Loucy (cell line): ENCODE data around the gene CPSF4L.

Experiments used
- H2AFZ ChIP-seq: fragments of 200-600 bp; sonication (generic); 2 replicates; pipeline ENCODE4 v1.6.0; 2016; ENCODE audit warnings: antibody characterized with exemption, mild to moderate bottlenecking, low read length, moderate library complexity
- H3F3A ChIP-seq: fragments of 200-600 bp; 2 replicates; pipeline ENCODE4 v1.6.0; 2016; ENCODE audit warnings: antibody characterized with exemption, low read depth, mild to moderate bottlenecking
- H3K27me3 ChIP-seq: fragments of 200-600 bp; sonication (generic); 2 replicates; pipeline ENCODE4 v1.6.1; 2014; ENCODE audit warnings: low read length, mild to moderate bottlenecking; ENCODE audit not compliant: insufficient read depth, poor library complexity, severe bottlenecking
- H3K36me3 ChIP-seq: fragments of 200-600 bp; sonication (generic); 2 replicates; pipeline ENCODE4 v1.6.1; 2016; ENCODE audit warnings: low read length; ENCODE audit not compliant: insufficient read depth
- H3K4me1 ChIP-seq: fragments of 200-600 bp; sonication (generic); 2 replicates; pipeline ENCODE4 v1.5.1; 2014; ENCODE audit warnings: low read length, mild to moderate bottlenecking; ENCODE audit not compliant: insufficient read depth, poor library complexity, severe bottlenecking
- H3K4me2 ChIP-seq: fragments of 200-600 bp; sonication (generic); 2 replicates; pipeline ENCODE4 v1.6.0; 2014; ENCODE audit warnings: antibody characterized with exemption, low read length, low read depth, mild to moderate bottlenecking; ENCODE audit not compliant: poor library complexity, severe bottlenecking
- H3K4me3 ChIP-seq: fragments of 200-600 bp; sonication (generic); 2 replicates; pipeline ENCODE4 v1.5.1; 2014; ENCODE audit warnings: low read length, mild to moderate bottlenecking, mixed read lengths; ENCODE audit not compliant: poor library complexity, severe bottlenecking
- H3K79me2 ChIP-seq: fragments of 200-600 bp; sonication (generic); 2 replicates; pipeline ENCODE4 v1.6.1; 2014; ENCODE audit warnings: low read length; ENCODE audit not compliant: insufficient read depth
- H3K9ac ChIP-seq: fragments of 200-600 bp; sonication (generic); 2 replicates; pipeline ENCODE4 v1.6.0; 2014; ENCODE audit warnings: mild to moderate bottlenecking, low read depth, low read length, moderate library complexity; ENCODE audit not compliant: poor library complexity, severe bottlenecking
- H3K9me2 ChIP-seq: fragments of 200-600 bp; sonication (generic); replicated peaks from 2 replicates; pipeline ENCODE4 v1.6.1; 2016; ENCODE audit warnings: low read depth, low read length, mixed read lengths
- H3K9me3 ChIP-seq: fragments of 200-600 bp; sonication (generic); 2 replicates; pipeline ENCODE4 v1.6.1; 2014; ENCODE audit warnings: mild to moderate bottlenecking, antibody characterized with exemption, low read length, low read depth; ENCODE audit not compliant: insufficient read depth
- H4K20me1 ChIP-seq: fragments of 200-600 bp; sonication (generic); 2 replicates; pipeline ENCODE4 v1.6.0; 2014; ENCODE audit warnings: antibody characterized with exemption, low read length, mild to moderate bottlenecking; ENCODE audit not compliant: insufficient read depth, poor library complexity, severe bottlenecking
- EZH2phosphoT487 ChIP-seq: fragments of 200-600 bp; IDR thresholded peaks from 2 replicates; pipeline ENCODE4 v1.6.1; 2018; ENCODE audit warnings: antibody characterized with exemption, mild to moderate bottlenecking, moderate library complexity, borderline replicate concordance
- TF ChIP-seq, protein P1 (sequence below): fragments of 200-600 bp; sonication (generic); conservative IDR thresholded peaks from 2 replicates; pipeline ENCODE4 v1.5.1; 2014; ENCODE audit warnings: mild to moderate bottlenecking, antibody characterized with exemption, low read length

Gene CPSF4L

DNA sequence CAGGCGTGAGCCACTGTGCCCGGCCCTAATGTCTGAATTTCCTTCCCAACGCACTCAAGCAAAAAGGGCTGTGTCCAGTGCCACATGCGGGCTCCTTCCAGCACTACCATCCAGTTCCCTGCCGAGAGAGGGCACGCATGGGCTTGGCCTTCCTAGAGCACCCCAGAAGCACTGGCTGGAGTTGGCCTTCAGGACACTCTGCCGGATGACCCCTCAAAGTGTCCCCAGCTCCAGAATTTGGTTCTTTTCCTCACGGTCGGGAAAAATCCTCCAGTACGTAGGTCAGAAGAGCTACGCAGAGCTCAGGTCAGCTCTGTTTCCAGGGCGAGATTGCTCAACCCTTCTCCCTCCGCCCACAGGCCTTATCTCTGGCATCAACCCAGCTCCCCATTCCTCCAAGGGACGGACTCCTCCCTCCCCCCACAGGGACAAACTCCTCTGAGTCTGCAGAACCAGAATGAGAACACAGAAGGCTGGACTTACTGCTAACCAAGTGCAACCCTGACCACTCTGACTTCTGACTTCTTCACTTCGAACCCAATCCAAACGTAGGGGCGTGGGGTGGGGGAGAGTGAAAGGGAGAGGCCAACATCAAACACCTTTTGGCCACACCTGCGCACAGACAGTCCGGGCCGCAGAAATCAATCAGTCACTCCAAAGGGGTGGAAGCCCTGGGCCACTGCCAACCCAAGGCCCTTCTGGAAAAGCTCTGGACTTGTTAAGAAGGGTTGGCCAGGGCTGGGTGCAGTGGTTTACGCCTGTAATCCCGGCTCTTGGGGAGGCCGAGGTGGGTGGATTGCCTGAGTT is 46.5 kb upstream of the CPSF4L start:
- Histone ChIP-seq H3K9me3 (no peaks in the 10 kb centered on the region), H2AFZ (no peak overlapping the region), H3K4me3 (no peak overlapping the region), H3K79me2 (no peaks in the 10 kb centered on the region), H4K20me1 (no peaks in the 10 kb centered on the region), H3K4me1 (peaks cover 21% of the 10 kb centered on the region), H3K9ac (no peak overlapping the region), H3K9me2 (no peaks in the 10 kb centered on the region), H3F3A (no peaks in the 10 kb centered on the region), H3K4me2 (no peak overlapping the region), H3K27me3 (peaks cover 28% of the 10 kb centered on the region), H3K36me3 (no peaks in the 10 kb centered on the region)
- no peak for TF ChIP-seq EZH2phosphoT487
- TF ChIP-seq, protein P1, sequence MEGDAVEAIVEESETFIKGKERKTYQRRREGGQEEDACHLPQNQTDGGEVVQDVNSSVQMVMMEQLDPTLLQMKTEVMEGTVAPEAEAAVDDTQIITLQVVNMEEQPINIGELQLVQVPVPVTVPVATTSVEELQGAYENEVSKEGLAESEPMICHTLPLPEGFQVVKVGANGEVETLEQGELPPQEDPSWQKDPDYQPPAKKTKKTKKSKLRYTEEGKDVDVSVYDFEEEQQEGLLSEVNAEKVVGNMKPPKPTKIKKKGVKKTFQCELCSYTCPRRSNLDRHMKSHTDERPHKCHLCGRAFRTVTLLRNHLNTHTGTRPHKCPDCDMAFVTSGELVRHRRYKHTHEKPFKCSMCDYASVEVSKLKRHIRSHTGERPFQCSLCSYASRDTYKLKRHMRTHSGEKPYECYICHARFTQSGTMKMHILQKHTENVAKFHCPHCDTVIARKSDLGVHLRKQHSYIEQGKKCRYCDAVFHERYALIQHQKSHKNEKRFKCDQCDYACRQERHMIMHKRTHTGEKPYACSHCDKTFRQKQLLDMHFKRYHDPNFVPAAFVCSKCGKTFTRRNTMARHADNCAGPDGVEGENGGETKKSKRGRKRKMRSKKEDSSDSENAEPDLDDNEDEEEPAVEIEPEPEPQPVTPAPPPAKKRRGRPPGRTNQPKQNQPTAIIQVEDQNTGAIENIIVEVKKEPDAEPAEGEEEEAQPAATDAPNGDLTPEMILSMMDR = no peak

- Histone ChIP-seq H3F3A (no peaks in the 10 kb centered on the region), H3K4me2 (no peak overlapping the region), H3K9ac (no peak overlapping the region), H3K9me3 (no peaks in the 10 kb centered on the region), H3K36me3 (no peaks in the 10 kb centered on the region), H2AFZ (no peak overlapping the region), H3K4me3 (no peak overlapping the region), H3K4me1 (peaks cover 21% of the 10 kb centered on the region), H4K20me1 (no peaks in the 10 kb centered on the region), H3K79me2 (no peaks in the 10 kb centered on the region), H3K9me2 (no peaks in the 10 kb centered on the region), H3K27me3 (peaks cover 24% of the 10 kb centered on the region)
- TF ChIP-seq, protein P1 = no peak
- TF ChIP-seq EZH2phosphoT487 = no peak
These were observed 45.5 kb upstream of the CPSF4L start for GRCh38 chr17:73307130-73307529.

DNA sequence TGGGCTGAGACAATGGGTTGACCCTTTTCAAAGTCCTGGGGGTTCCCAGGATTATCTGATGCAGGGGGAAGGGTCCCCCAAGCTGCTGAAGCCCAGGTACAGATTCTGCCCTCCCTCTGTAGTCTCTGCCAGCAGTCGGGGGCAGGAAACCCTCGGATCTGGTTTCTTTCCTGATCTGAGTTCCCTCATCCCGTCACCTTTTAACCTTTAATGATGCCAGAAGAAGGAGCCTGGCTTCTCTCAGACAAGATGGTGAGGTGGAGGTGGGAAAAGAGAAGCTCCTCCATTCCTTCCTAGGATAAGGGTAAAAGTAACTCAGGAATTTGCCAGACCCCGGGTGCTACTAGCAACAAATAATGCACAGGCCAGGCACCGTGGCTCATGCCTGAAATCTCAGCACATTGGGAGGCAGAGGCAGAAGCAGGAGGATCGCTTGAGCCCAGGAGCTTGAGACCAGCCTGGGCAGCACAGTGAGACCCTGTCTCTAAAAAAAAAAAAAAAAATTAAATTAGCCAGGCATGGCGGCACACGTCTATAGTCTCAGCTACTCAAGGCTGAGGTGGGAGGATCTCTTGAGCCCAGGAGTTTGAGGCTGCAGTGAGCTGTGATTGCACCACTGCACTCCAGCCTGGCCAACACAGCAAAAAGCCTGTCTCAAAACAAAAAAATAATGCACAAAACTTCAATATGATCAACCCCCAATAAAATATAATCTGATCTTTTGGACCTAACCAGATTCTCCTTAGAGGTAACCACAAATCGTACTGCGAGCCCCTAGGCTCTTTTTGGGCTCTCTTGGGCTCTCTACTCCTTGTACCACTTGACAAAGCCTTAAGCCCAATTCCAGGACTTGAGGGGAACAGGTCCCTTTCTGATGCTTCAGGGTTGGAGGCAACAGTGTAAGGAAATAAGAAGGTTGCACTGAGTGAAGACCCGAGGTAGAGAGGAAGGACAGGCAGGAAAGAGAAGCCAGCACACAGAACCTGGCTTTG is 44.5 kb upstream of the CPSF4L start:
- Histone ChIP-seq H3K27me3 (peaks cover 14% of the 10 kb centered on the region), H3K4me3 (no peak overlapping the region), H3K4me2 (no peak overlapping the region), H3K9ac (no peak overlapping the region), H3K36me3 (no peaks in the 10 kb centered on the region), H2AFZ (no peak overlapping the region), H3K4me1 (peaks cover 14% of the 10 kb centered on the region), H3K79me2 (no peaks in the 10 kb centered on the region), H4K20me1 (no peaks in the 10 kb centered on the region), H3K9me2 (no peaks in the 10 kb centered on the region), H3F3A (no peaks in the 10 kb centered on the region), H3K9me3 (no peaks in the 10 kb centered on the region)
- no peak for TF ChIP-seq EZH2phosphoT487
- TF ChIP-seq, protein P1 = no peak
